Activated CD8-positive, alpha-beta memory T cell treated with anti-CD3 and anti-CD28 coated beads for 1 hour (primary cell): ENCODE data around the gene CCNJL.
"Not testable (repeated sequence)": the region's sequence is repeated elsewhere in the genome, so short reads cannot be mapped to it uniquely, and the experiment has no call there.

Experiments
- DNase-seq, 2 donors: peaks; one replicate each; pipeline ENCODE4 v3.0.0-alpha.2; 2020; ENCODE audit warnings: low read depth in 1 of 2; ENCODE audit errors: extremely low read depth in 1 of 2

CCNJL gene, protein sequence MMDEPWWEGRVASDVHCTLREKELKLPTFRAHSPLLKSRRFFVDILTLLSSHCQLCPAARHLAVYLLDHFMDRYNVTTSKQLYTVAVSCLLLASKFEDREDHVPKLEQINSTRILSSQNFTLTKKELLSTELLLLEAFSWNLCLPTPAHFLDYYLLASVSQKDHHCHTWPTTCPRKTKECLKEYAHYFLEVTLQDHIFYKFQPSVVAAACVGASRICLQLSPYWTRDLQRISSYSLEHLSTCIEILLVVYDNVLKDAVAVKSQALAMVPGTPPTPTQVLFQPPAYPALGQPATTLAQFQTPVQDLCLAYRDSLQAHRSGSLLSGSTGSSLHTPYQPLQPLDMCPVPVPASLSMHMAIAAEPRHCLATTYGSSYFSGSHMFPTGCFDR

DNA sequence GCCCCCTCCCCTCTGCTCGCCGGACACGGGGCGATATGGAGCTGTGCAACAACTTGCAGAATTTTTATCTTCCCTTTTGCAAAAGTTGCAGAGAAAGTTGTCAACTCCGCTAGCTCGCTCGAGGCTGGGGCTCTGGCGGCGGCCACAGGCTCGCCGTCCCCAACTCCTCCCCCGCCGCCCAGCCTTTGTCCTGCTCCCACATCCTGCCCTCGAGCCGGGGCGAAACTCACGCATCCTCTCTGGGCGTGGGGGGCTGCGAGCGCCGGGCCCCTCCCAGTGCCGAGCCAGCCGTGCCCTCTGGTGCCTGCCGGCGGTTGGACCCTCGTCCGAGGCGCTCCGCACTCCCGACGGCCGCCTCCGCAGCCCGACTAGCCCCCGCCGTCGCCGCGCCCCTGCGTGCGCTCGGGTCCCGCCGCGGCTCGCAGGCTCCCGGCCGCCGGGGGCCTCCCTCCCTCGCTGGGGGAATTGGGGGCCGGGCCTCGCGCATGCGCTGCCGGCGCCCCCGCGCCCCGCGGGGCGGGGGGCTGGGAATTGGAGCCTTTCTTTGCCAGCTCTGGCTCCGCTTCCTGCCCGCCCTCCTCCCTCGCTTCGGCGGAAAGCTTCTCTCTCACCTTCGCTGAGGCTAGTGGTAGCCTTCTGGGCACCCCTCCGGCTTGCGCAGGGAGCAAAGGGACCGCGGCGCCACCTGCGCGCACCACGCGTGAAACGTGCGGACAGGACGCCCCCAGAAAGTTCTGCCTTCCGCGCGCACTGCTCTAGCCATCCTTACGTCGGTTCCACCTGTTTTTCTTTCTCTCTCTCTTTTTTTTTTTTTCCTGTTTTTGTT, at the start of gene CCNJL:
Gene CCNJL (minus strand): TSS at position 431 of the 826 bp plus-strand sequence. CDS start 641 bp downstream, outside the sequence.
- no peak for DNase-seq

DNA sequence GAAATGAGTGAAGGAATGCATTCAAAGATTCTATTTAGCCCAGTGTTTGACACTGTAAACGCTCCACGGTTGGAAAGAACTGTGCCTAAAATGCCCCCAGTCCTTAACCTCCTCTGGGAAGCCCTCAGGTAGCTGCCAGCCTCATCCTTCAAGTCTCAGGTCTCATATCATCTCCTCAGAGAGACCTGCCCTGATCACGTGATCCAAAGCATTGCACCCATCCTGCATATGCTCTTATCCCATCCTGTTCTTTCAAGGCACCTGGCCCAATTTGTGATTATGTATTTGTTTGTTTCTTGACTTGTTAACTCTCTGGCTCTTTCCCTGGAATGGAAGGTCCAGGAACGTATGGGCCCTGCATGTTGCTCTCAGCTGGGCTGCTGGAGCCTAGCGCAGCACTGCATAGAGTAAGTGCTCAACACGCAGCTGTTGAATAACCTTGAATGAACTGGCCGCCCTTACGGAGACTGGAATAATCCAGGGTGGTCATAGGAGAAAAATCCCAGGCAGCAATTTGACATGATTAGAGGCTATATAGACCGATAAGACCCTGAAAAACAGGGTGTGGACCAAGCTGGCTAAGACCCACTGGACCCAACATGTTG, 49.4 kb upstream of the CCNJL start:
- DNase-seq: no peak

DNA sequence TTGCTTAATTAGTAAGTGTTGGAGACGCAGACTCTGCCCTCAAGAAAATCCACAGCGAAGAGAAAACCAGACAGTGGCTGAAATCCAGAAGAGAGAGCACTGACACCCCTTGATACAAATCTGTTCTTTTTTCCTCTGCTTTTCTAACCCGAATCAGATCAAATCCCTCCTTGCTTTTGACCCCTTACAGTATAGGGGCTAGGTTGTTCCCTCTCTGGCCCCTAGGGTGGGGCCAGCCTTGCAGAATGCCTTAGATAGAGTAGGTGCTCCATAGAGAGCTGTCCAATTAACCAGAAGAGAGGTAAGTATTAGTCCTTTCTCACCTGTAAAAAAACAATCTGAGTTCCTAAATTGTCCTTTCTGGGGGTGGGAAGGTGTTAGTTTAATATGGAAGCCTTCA, 47.9 kb upstream of the CCNJL start:
- no peak for DNase-seq

DNA sequence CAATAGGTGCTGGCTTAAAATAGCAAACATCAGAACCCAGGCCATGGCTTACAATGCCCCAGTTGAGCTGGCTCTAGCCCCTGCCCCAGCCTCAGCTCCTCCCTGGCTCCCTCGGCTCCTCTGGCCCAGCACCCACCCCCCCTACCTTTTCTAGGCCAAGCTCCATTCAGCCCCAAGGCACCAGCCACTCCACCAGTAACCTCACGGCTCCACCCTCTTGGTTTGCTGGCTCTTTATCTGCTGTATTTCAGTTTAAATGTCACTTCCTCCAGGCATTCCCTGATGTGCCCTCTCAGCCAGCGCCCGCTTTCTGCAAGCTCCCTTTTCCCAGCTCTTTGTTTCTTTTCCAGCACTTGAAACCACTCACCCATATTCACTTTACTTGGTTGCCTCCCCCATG, 47.5 kb upstream of the CCNJL start:
- DNase-seq: no peak

DNA sequence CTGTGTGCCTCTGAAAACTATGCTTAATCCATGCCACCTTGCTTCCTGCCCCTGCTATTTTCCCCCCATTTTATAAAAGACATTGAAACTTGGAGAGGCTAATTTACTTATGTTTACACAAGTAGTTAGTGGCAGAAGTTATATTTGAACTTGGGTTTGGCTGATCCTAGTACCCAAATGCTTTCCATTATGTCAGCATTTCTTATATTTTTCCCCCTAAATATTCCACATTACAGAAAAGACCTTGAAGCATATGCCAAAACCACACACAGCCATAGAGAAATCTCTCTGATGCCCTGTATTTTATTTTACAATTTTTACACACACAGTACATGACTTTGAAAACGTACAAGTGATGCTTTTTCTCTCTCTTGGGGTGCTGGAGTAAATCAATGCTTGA, 46.9 kb upstream of the CCNJL start:
- no peak for DNase-seq

DNA sequence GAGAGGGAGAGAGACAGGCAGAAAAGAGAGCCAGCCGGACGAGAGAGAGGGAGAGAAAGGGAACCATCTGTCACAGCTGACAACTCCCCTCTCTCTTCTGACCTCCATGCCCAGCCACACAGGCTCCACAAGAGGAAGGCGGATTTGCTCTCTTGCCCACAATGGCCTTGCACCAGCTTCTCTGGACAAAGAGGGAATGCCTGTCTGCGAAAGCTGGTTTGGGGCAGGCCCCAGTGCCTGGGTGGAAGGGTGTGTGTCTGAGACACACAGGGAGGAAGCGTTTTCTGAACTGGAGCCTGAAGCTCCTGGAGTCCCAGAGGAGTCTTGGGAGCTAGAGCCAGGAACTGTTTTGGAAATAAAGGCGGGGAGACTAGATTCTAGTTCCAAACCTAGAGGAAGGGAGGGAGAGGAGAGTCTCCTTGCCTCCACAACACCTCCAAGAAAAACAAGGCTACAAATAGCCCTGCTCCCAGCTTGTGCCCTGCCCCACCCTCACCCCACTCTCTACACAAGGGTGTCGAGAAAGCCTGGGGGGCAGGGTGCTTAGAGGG, 45.6 kb upstream of the CCNJL start:
- DNase-seq: no peak

DNA sequence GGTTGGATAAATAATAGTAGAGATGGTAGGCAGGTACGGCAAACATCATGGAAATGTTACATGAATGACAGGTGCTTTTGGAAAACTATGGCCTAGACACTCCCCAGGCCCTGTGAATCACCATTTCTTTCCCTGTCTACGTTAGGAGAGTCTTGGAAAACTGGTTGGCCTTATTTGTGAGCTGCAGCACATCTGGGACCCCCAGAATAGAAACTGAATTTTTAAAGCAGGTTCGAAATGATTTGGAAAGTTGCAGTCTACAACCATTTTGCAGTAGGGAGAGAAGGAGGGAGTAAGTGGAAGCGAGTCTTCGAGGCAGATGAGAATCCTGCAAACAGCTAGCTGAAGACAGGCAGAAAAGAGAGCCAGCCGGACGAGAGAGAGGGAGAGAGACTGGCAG, 45.0 kb upstream of the CCNJL start:
- DNase-seq: no peak

DNA sequence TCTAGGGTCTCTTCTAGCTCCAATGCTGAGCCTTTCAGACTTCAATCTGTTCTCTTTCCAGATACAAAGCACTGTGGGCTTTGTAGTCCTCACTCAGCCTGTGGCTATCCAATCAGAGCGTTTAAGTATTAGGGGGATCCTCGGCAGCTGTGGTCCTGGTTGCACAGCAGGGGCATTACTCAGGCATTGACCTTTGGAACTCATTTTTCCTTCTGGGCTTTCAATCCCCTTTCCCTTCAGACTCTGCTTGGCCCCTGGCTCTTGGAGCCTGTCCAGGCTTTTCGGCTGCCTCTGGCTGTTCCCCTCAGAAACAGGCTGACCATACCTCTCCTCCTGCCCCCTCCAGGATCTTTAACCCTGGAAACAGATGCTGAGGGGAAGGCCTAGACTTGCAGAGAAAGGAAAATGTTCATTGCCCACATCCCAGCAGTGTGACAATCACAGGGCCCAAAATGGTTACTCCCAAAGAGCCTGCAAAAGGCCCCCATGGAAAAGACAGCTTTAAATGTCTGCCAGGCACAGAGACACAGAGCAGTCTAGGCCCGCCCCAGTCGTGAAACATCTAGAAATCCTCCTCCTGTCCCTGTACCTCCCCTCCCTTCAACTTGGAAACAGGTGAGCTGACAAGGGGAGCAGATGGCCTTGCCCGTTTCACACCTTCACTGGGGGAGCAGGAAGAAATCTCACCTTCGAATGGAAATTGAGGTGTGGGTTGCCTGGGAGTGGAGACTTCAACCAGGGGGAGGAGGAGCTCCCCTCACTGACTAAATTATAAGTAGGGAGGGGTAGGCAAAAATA, 44.4 kb upstream of the CCNJL start:
- DNase-seq: no peak

DNA sequence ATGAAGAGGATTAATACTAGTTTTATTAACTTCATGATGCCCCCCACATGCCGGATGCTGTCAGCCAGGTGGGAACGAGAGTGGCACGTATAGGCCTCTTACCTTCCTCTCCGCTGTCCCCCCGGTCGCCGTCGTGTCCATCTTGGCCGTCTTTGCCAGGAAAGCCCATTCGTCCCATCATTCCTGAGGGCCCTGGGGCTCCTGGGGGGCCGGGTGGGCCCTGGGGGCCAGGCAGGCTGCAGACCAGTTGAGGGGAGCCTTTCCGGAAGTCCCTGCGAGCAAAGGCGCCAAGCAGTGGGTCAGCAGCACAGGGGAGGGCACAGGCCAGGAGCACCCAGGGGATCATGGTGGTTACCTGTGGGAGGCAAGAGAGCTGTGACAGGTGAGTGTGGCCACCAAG, 42.3 kb upstream of the CCNJL start:
- no peak for DNase-seq

DNA sequence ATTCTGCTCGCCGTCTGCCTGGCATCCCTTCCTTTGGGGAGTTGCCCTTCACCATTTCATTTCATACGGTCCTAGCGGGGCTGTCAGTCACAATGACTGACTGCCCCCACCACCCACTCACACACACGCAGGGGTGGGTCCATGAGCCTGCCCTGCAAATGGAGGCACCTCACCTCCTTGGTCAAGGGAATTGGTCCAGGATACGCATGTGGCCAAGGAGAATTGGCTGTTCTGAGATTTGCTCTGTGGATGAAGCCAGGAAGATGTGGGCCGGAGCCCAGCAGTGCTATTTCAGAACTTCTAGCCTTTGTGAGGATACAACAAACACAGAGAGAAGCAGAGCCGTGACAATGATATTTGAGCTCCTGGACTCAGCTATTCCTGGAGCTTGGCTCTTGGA, 41.0 kb upstream of the CCNJL start:
- no peak for DNase-seq

DNA sequence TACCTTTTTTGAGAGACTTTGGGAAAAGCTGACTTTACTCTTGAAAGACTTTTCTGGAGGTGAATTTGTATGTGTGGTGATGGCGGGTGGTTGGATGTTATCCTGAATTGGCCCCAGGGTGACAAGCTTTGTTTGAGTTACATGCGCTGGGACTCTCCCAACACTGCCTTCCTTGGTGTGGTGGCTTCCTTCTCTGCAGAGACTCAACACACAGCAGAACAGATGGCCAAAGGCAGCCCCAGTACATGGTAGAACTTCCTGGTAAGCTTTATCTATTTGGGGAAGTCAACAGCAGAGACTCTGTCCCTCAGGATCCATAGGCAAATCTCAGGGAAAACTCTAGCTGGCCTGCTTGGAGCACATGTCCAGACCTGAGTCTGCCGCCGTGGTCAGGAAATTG, 39.9 kb upstream of the CCNJL start:
- DNase-seq: no peak

DNA sequence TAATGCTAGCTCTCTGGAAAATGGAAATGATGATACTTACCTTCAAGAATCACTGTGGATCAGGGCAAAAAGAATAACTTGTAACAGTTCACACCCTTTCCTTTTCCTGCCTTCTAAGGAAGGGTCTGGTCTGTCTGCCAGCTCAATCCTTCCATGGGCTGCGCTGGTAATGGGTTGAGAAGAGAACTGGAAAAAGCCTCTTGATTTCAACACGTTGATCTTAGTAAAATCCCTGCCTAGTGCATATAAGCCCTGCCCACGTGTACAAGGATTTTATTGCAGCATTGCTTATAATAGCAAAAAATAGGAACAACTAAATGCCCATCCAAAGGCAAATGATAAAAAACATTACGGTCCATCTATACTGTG, 37.6 kb upstream of the CCNJL start:
- DNase-seq: no peak

DNA sequence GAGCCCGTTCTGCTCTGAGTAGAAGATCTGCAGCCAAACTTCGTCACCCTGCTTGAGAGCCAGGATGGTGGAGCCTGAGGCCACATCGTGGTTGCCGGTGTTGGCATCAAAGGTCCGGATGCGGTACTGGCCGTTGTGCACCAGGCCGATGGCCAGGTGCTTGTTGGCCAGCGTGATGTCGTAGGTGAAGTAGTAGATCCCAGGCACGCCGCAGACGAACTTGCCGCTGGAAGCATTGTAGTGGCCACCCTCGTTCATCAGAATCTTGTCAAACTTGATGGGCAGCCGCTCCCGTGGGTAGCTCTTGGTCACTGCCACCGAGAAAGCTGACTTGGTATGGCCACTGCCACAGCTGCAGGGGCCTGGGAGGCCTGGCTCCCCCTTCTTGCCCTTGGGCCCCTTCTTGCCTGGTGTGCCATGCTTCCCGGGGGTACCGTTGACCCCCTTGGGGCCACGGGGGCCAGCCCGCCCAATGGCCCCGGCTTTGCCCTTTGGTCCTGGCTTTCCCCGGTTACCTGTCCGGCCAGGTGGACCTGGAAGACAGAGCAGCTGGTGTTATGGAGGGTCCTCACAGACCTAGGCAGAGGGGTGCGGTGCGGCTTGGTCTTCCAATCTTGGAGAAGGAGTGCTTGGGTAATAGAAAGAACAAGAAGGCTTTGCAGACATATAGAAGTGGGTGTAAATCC, 37.0 kb upstream of the CCNJL start:
- no peak for DNase-seq

DNA sequence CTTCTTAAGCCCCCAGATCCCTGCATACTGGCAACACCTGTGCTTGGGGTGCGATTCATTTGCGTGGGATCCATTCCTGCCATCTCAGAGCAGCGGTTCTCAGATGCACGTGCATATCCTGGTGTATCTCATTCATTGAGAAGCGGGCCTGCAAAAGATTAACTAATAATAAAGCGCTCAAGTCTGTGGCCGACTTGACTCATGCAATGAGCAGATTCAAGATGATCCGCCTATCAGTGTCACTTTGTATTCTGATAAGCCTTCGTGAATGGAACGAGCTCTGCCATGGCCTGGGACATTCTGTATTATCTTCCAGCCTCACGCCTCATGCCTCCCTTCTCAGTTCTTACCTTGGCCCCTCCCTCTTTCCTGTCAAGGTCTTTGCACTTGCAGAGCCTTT, 35.7 kb upstream of the CCNJL start:
- DNase-seq: no peak

DNA sequence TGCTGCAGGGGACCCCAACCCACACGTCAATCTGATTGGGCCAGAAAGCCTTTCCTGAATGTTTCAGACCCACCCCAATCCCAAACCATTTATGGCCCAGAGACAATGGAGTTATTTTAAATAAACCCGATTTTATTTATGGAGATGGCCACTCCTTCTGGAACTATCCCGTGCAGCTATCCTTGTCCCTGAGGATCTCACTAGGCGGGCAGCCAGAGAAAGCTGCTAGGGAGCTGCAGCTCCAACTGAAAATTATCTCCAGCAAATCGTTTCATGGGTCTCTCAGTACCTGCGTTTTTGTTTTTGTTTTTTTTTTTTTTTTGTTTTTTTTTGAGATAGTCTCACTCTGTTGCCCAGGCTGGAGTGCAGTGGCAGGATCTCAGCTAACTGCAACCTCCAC, 35.1 kb upstream of the CCNJL start:
- DNase-seq: no peak

DNA sequence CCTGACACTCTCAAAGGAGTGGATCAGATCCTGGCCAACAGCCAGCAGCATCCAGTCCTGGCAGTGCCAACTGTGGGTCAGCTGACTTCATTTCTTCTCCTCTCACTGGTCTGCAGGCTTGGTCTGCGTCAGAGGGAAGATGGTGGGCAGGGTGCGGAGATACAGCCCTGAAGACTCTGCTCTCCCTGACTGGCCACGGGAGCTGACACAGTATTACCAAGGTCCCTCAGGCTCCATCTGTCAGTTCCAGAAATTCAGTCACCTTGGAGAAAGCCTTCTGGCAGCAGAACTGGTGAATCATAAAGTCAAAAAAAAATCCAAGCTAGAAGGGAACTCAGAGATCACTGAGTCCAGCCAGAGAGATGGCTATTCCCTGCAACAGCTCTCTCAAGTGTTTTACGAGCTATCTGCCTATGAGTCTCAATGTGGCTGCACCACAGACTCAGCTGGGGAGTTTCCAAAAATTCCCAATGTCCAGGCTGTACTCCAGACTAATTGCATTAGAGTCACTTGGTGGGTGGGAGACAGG, 30.1 kb upstream of the CCNJL start:
- DNase-seq: no peak

DNA sequence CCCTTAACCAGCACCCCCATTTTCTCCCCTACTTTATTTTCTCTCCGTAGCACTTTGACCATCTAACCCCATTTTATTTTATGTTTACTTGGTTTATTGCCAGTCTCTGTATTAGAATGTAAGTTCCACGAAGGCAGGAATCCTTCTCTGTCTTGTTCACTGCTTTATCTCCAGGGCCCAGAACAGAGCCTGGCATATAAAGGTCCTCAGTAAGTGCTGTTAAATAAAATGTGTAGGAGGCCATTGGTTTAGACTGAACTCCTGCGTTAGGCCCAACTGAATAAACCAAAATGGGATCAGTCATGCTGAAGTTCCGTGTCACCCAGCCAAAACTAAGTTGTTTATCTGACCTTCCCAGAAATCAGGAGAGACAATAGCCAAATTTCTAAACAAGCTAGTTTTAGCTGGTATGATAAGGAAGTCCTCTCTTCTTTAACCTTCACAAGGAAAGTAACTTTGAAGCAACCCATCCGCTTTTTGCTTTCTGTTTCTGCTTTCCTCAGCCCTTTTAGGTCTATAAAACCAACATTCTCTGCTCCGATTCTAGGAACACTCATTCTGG, 29.0 kb upstream of the CCNJL start:
- no peak for DNase-seq

DNA sequence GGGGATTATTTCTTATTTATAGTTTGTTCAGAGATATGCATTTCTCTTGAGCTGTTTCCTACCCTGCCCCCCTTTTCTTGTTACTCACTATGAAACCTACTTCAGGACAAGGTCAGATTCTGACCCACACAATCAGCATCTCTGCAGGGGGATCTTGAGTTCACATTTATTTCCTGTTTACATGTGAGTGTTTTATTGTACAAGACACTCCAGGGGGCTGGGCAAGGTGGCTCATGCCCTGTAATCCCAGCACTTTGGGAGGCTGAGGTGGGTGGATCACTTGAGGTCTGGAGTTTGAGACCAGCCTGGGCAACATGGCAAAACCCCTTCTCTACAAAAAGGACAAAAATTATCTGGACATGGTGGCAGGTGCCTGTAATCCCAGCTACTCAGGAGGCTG, 28.1 kb upstream of the CCNJL start:
- DNase-seq: not testable (repeated sequence)

DNA sequence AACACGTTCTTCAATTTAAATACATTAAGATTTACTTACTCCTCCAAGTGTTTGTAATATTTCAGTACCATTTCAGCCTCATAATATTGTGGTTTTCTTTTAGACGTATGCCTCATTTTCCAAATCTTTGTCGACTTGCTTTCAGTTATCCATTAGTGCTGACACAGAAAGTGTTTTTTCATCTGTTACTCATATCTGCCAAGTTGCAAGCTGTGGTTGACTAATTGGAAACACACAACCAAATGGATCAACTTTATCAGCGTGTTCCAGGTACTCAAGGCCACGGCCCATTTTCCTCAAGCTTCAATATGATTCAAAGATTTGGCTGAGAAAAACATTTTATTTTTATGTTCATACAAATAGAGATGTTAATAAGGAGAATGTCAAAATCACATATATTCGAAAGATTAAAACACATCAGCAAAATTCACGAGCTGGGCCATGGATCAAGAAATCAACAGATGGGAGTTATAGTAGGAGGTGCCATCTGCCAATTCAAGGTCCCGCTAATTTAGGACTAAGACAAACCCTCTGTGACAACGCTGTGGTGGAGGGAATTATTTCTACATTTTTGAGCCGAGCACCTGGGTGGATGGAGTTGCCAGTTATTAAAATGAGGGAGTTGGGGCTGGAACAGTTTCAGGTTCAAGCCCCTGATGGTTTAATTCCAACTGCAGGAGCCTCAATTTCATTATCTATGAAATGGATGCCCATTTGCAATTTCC, 27.2 kb upstream of the CCNJL start:
- DNase-seq: no peak
